Body of pancreas (tissue), 4 donors: ENCODE results near the gene AKAP6. TPM values are rescaled to one million over a fixed set of nuclear protein-coding genes. Genes with fewer than 3 reads are reported as not detected.

Source experiments
- ATAC-seq: fragments of 150-250 bp; one replicate; pipeline ENCODE4 v1.9.1; 2016
- DNase-seq, 4 donors: peaks; one replicate each; pipeline ENCODE4 v3.0.0-alpha.2; 2019
- H3K27ac ChIP-seq, 4 donors: fragments of 200-600 bp; sonication (generic); 1 replicate in 3 of 4; 2 replicates in 1 of 4; pipeline versions ENCODE4 v1.5.1 to v1.6.1; 2016 to 2019; ENCODE audit warnings: mild to moderate bottlenecking in 1 of 4, mixed read lengths in 1 of 4, moderate library complexity in 1 of 4
- H3K27me3 ChIP-seq, 2 donors: fragments of 200-600 bp; sonication (generic); one replicate each; pipeline ENCODE4 v1.6.0; 2016; ENCODE audit warnings: mild to moderate bottlenecking in 1 of 2
- H3K36me3 ChIP-seq, 2 donors: fragments of 200-600 bp; sonication (generic); replicated peaks in 1 of 2; 2 replicates each; pipeline ENCODE4 v1.5.1; 2016; ENCODE audit warnings: low read depth in 2 of 2; ENCODE audit not compliant: insufficient read depth in 1 of 2
- H3K4me1 ChIP-seq: fragments of 200-600 bp; sonication (generic); one replicate; pipeline ENCODE4 v1.6.0; 2016
- H3K4me3 ChIP-seq, 2 donors: fragments of 200-600 bp; sonication (generic); 1 replicate in 1 of 2; 2 replicates in 1 of 2; pipeline ENCODE4 v1.5.1; 2016 to 2019
- H3K9me3 ChIP-seq, 3 donors: fragments of 200-600 bp; sonication (generic); 1 replicate in 2 of 3; 2 replicates in 1 of 3; pipeline ENCODE4 v1.5.1; 2016
- POLR2A ChIP-seq, 3 donors: fragments of 450-650 bp; IDR thresholded peaks; one replicate each; pipeline ENCODE4 v1.6.1; 2016; ENCODE audit warnings: antibody characterized with exemption in 3 of 3, mild to moderate bottlenecking in 2 of 3
- WGBS, 2 donors: methylation state at CpG; one replicate each; pipeline ENCODE4 v1.1.5; 2017; 5-methylcytosine and 5-hydroxymethylcytosine counted together
- intact Hi-C: fragments of 100-400 bp; cut with DNase I; formaldehyde crosslinking; loops from one replicate; pipeline ENCODE4 v1.15.1; 2023
- total RNA-seq, 2 donors: library from RNA; depleted of rRNA; stranded (reverse); fragments of >200 nt; gene quantifications; one replicate each; pipeline ENCODE4 v1.1.0, GENCODE V29; 2016
- TF ChIP-seq, protein P1 (sequence below), 7 experiments: fragments of 450-650 bp in 4 of 7; fragments of 200-600 bp in 3 of 7; sonication (generic) in 3 of 7; IDR thresholded peaks; one replicate each; pipeline ENCODE4 v1.5.1; 2016 to 2019; ENCODE audit warnings: antibody characterized with exemption in 7 of 7

Gene AKAP6
- total RNA-seq, 2 donors from 2014 or later: 2.0 to 2.9 TPM

GRCh38 chr14:32669391-32669790 is 340.3 kb downstream of the AKAP6 start:
- no peak overlapping the region for H3K27ac ChIP-seq
- H3K36me3 ChIP-seq: no peaks in the 10 kb centered on the region
- no peaks in the 10 kb centered on the region for H3K27me3 ChIP-seq
- no peak overlapping the region for H3K4me3 ChIP-seq
- TF ChIP-seq, protein P1, sequence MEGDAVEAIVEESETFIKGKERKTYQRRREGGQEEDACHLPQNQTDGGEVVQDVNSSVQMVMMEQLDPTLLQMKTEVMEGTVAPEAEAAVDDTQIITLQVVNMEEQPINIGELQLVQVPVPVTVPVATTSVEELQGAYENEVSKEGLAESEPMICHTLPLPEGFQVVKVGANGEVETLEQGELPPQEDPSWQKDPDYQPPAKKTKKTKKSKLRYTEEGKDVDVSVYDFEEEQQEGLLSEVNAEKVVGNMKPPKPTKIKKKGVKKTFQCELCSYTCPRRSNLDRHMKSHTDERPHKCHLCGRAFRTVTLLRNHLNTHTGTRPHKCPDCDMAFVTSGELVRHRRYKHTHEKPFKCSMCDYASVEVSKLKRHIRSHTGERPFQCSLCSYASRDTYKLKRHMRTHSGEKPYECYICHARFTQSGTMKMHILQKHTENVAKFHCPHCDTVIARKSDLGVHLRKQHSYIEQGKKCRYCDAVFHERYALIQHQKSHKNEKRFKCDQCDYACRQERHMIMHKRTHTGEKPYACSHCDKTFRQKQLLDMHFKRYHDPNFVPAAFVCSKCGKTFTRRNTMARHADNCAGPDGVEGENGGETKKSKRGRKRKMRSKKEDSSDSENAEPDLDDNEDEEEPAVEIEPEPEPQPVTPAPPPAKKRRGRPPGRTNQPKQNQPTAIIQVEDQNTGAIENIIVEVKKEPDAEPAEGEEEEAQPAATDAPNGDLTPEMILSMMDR (IDR thresholded peaks at IDR 0.05): no peak
- no peak for TF ChIP-seq POLR2A (IDR thresholded peaks at IDR 0.05)
- no peaks in the 10 kb centered on the region for H3K4me1 ChIP-seq
- intact Hi-C loops: no loop called here
- H3K9me3 ChIP-seq: no peaks in the 10 kb centered on the region
- DNase-seq (no peak), ATAC-seq (no peak)
- WGBS, 2 donors: 73 to 77% methylated on average over 2 of the region's 2 CpGs

DNA sequence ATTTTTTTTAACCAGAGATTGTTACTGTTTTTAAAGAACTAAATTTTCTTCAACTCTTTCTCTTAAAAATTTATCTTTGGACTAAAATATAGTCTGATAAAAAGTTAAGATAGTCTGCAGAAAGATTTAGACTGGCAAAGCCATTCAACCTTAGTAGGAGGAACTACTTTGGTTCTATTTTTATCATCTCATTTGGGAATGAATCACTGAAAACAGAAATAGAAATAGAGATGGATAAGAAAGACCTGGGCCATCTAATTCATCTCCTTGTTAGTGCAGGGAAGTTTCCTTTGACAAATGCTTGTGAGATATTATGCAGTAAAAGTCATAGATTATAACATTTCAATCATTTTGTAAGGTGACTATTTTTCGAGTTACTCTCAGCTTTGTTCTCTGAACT is 346.3 kb downstream of the AKAP6 start:
- no peaks in the 10 kb centered on the region for H3K36me3 ChIP-seq

DNA sequence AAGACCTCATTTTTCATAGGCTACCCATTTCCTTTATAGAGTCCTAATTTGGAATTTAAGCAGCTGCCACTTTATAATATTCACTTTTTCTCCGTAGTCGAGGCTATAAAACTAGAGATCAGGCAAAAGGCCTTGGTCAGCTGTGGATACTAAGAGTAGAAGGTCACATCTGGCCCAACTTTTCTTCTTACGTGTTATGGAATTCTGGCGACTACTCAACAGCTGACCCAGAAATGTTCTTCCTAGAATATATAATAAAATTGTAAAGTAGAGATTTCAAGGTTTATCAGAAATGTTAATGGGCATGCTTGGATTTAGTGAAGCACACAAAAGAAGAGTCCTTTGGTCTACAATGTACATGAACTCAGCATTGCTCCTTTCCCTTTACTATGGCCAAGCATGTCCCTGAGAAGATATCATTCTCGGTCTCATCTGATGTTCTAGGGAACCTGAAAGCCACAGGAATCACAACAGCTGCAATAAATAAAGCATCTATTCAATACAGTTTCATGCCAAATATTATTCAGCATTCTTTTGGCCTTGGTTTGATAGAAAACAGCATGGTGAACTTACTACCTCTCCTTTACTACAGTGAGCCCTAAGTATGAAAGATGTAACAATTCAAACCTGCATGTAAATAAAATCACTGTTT is 348.2 kb downstream of the AKAP6 start:
- H3K27ac ChIP-seq: no peak overlapping the region
- H3K4me1 ChIP-seq: no peaks in the 10 kb centered on the region
- TF ChIP-seq POLR2A (IDR thresholded peaks at IDR 0.05): no peak
- TF ChIP-seq, protein P1 (IDR thresholded peaks at IDR 0.05): no peak
- no peak for ATAC-seq
- H3K27me3 ChIP-seq: no peaks in the 10 kb centered on the region
- H3K9me3 ChIP-seq: no peaks in the 10 kb centered on the region
- DNase-seq: no peak
- no peak overlapping the region for H3K4me3 ChIP-seq
- 80 to 81% methylated on average over 5 of the region's 5 CpGs for WGBS, 2 donors
- H3K36me3 ChIP-seq: no peaks in the 10 kb centered on the region
- intact Hi-C loops: no loop called here

More for the DNA sequence above, 346.3 kb downstream of the AKAP6 start:
- Histone ChIP-seq H3K27ac (no peak overlapping the region), H3K9me3 (no peaks in the 10 kb centered on the region), H3K27me3 (no peaks in the 10 kb centered on the region), H3K4me3 (no peak overlapping the region), H3K4me1 (no peaks in the 10 kb centered on the region)
- TF ChIP-seq POLR2A (IDR thresholded peaks at IDR 0.05): no peak
- TF ChIP-seq, protein P1 (IDR thresholded peaks at IDR 0.05): no peak
- WGBS, 2 donors: 79 to 83% methylated on average over 1 of the region's 1 CpG
- DNase-seq (no peak), ATAC-seq (no peak)
- intact Hi-C loops: no loop called here

GRCh38 chr14:32678088-32678487 is 349.0 kb downstream of the AKAP6 start:
- no peaks in the 10 kb centered on the region for H3K9me3 ChIP-seq
- H3K4me1 ChIP-seq: no peaks in the 10 kb centered on the region
- no peak overlapping the region for H3K27ac ChIP-seq
- no peaks in the 10 kb centered on the region for H3K36me3 ChIP-seq
- ATAC-seq (no peak), DNase-seq (no peak)
- intact Hi-C loops: no loop called here
- no peak overlapping the region for H3K4me3 ChIP-seq
- H3K27me3 ChIP-seq: no peaks in the 10 kb centered on the region
- TF ChIP-seq, protein P1 (IDR thresholded peaks at IDR 0.05): no peak
- TF ChIP-seq POLR2A (IDR thresholded peaks at IDR 0.05): no peak
- 88 to 89% methylated on average over 3 of the region's 3 CpGs for WGBS, 2 donors
